NOMO-1 treated with DMSO at 0.1 percent for 48 hours (cell line): ENCODE data around the gene CDC14A.

Experiments
- DNase-seq: peaks from one replicate; lab custom pipeline; 2025; ENCODE audit not compliant: unreplicated experiment; lab: John Stamatoyannopoulos, UW

The CDC14A gene

DNA sequence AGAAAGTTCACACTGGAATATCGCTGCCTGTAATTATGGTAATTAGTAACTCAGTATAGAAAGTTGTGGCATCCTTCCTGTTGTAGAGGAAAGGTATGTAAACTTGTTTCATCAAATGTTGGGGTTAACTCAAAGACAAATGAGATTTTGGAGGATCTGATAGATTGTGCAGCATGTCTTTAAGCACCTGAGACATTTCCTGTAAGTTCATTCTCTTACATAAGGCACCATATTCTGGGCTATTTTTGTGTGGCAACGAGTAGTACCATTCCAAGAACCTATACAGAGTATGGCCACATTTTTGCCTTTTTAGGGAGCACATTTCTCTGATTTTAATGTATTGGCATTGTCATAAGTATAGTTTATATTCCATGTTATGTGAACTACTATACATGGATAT lies 88.8 kb downstream of the CDC14A start:
- no peak for DNase-seq

DNA sequence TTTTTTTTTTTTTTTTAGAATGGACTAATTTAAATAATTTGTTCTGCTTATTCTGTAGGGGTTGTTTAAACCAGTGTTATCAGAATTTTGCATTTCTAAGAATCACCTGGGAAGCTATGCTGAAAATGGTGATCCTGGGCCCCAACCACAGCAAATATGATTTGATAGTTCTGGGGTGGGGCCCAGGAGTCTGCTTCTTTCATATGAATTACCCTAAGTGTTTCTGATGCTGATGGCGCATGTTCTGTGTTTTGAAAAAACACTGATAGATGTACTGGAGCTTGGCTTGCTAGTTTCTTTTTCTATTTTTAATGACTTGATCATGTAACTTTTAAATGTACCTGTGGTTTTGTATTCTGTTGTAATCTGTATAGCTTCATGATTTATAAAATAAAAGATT lies 89.3 kb downstream of the CDC14A start:
- DNase-seq = no peak

DNA sequence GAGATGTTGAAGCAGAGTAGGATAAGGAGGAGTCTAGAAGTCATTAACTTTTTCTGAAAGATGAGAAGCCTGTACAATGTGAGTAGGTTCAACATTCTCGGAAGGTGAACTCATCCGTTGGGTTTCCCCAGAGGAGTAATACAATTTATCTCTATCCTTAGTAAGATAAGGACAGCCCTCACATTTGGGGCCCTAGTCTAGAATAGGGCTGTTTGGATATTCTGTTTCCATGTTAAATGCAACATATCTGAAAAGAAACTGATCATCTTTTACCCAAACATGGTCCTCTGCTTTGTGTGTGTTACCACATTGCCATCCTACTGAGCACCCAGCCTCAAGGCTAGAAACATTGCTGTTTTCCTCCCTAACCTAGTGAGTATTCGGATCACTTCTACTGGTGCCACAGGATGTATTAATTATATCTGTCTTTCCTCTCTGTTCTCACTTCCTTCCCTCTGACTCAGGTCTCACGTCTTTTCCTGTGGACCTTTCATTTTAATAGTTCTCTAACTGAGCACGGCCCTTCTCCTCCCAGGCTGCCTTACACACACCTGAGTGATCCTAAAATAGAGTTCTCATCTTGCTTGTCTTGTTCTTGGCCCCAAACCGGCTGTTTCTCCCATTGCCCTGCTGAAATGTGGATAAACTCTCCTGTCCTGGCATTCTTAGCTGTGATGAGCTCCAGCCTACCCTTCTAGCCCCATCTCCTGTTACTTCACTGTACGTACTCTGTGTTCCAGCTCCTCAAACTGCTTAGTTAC lies 91.7 kb downstream of the CDC14A start:
- DNase-seq = peak; percentile 18

DNA sequence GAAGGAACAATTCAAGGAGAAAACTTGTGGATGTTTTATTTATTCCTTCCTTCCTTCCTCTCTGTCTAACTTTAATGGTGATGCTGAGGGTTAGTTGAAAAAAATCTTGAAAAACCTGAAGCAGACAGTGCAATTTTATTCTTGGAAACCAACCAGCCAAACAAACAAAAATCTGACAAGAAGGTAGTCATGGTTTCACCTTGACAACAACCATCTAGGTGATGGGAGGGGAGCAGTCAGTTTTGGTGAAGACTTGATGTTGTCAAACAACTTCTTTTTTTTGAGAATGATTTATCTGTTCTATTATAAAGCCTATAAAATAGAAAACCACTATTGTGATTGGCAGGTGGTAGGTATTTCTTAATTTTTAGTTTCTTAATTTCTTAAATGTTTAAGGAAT lies 93.3 kb downstream of the CDC14A start:
- DNase-seq = no peak

DNA sequence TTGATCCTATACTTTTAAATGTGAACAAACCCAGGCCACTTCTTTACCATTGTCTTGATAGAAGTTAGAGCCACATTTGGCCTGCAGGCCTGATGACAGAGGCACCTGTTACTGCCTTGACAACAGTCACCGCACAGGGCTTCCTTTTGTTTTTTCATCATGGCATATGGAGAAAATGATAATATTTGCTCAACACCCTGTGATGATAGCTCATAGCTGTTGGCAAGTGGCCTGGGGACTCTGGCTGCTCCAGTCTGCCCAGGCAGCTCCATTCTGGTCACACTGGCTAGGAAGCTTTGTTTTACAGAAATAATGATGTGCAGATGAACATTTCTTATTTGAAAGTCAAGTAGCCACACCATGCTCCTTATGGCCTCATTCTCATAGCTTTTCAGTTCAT lies 96.1 kb downstream of the CDC14A start:
- DNase-seq = no peak

DNA sequence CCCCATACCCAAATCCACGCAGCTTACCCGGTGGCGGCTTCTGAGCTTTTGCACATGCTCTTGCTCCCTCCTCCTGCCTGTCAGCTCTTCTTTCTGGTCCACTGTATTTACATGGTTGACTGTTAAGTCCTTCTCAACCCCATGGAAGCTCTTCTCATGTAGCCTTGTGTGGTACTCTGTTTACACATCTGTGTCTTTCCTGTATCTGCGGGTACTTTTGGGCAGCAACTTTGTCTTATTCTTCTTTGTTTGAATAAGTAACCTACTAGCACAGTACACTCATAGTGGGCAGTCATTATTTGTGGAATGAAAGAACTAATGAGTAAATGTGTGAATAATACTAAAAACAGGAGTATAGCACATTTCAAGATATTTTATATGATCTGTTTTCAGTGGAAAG lies 97.2 kb downstream of the CDC14A start:
- no peak for DNase-seq

DNA sequence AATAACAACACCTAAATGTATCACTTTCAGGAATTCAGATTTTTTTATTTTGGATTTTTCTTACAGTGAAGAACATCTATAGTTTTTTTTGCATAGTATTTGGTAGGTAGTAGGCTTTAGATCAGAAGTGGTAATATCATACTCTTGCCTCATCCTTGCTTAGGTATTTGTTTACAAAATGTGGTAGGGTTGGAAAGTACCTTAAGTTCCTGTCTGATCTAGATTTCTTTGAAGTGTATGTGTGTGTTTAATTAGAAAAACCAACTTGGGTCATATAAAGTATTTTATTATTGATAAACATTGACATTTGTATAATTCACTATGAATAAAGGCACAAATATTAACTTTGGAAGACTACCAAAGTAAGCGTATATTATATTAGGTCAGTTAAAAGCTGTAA lies 100.3 kb downstream of the CDC14A start:
- no peak for DNase-seq

DNA sequence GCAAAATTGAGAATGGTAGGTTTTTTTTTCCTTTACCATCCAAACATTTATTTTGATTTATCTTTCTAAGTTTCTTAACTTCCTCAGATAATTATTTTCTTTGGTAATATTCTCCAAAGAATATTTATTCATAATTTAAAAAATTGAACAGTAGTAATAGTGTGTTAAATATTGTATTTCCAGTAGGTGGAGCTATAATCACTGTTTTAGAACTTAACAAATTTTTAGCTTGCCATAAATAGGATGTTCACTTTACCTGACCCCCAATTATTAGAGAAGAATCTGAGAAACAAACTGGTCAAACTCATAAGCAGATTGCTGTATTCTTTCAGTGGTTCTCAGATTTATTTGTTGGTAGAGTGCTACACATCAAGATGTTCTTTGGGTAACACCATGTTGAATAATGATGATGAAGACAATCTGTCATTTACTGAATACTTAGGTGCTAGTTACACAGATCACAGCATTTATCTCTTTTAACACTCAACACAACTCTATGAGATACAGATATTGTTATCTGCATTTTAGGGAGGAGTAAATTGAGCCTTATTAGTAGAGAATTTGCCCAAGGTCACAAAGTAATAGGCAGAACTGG lies 103.3 kb downstream of the CDC14A start:
- DNase-seq = peak; percentile 19

DNA sequence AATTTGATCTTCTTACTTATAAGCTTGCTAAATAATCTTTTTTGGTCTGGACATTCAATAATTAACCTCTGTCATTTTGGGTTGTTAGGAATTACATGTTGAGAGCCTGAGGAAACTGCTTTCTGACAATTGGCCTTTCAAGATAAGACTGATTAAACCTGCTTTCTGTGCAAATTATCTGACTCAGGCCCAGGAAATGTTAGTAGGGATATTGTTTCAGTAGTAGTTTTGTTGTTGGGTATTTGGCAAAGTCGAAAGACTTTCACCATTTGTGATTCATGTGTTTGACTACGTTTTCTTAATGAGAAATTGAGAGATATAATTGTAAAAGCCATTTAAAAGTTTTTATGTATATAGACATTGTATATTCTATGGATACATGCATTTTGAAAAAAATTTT lies 104.6 kb downstream of the CDC14A start:
- DNase-seq = no peak

DNA sequence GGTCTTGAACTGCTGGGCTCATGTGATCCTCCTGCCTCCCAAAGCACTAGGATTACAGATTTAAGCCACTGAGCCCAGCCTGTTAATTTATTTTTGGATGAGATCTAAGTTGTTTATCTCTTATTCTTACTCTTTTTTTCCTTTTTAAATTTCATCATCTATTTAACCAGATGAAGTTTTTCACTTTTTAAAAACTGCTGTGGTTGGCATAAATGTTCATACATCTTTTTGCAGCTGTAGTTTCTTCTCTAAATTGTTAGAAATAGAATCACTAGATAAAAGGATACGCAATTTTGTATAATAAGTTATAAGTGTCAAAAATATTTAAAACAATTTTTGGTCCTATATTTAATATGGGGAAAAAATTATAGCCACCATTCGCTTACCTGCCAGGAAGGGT lies 105.4 kb downstream of the CDC14A start:
- DNase-seq = no peak

DNA sequence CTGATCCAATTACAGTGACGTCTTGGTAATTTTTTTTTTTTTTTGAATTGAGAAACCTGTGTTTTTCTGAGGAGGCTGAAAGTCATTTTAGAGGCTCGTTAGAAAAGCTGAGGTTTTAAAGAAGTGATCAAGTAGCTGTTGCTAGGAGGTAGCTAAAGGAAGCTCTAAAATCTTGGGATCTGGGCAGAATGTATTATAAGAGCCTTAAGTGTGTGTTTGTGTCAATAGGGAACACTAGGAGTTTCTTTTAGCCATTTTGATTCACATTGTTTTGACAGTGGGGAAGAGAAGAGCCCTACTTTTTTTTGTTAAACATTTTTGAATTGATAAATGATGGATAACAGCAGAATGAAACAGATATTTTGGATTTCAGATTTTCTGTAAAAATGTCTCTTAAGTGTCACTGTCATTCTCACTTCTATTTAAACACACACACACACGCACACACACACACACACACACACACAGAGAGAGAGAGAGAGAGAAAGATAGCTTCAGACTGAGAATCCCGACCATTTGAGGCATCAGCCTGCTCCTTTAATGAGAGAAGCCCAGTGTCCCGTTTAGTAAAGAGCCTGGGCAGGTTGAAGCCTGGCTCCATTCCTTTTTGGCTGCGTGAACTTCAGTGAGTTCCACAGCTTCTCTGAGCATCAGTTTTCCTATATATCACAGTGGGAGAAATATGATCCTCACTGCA lies 106.5 kb downstream of the CDC14A start:
- DNase-seq = no peak

DNA sequence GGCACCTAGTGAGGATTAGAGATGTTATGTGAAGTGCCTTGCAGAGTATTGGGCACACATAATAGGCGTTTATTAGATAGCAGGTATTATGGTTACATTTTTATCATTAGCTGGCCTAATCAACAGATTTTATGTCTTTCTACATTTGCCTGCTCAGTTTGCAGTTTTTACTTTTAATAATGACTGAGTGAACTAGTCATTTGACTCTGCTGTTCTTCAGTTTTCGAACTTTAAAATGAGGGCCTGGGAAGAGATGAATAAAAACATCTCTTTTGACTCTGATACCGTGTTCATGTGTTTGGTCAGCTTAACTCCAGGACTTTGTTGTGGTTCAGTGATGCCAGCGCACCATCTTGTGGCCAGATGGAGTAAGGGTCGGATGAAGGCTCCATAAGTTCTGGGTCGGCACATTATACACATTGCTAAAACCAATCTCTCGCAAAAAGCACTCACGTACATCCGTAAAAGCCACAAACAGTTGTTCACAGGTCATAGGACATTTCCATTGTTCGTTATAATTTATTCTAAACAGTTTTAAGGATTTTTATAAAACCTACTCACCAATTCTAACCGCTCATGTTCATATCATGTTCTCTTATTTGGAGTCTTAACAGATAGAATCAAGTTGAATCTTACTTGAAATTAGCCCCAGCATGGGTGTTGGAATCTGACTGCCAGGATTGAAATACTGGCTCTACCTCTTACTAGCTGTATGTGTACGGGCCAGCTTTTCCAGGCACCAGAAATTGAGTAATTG lies 107.2 kb downstream of the CDC14A start:
- DNase-seq = peak; percentile 64

DNA sequence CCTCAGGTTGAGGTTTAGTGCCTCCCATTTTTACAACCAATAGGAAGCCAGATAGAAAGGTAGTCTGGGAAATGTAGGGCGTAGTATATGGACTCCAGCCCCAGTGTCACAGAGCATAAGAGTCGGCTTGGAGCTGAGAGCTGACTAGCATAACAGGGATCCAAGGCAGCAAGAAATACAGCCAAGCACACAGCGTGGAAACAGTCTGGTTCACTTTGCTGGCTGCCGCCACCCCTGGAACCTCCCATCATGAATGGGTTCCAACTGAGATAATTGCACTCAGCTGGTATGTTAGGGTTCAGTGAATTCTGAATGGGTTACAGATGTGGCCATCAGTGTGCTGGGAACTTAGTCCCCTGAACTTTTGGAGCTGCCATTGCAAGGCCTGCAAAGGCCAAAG lies 108.9 kb downstream of the CDC14A start:
- no peak for DNase-seq

DNA sequence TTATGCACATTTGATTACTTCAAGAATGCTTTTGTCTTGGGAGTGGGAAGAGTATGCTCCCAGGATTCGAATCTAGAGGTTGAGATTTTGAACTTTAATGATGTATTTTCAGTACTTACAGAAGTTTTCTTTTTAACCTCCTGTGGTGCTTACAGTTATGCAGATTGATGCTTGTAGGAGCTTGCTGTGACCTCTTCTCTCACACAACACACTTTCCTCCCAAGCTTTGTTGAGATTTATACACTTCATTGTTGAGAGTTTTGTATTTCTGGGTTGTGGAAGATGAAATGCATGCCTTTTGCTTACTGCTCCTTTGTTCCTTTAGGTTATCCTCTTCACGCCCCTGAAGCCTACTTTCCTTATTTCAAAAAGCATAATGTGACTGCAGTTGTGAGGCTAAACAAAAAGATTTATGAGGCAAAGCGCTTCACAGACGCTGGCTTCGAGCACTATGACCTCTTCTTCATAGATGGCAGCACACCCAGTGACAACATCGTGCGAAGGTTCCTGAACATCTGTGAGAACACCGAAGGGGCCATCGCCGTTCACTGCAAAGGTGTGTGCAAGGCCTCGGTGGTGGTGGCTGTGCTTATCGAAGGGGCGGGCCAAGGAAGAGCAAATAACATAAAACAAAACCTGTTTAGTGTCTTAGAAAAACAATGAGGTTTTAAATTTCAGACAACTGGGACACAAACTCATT lies 110.2 kb downstream of the CDC14A start:
- DNase-seq = no peak

DNA sequence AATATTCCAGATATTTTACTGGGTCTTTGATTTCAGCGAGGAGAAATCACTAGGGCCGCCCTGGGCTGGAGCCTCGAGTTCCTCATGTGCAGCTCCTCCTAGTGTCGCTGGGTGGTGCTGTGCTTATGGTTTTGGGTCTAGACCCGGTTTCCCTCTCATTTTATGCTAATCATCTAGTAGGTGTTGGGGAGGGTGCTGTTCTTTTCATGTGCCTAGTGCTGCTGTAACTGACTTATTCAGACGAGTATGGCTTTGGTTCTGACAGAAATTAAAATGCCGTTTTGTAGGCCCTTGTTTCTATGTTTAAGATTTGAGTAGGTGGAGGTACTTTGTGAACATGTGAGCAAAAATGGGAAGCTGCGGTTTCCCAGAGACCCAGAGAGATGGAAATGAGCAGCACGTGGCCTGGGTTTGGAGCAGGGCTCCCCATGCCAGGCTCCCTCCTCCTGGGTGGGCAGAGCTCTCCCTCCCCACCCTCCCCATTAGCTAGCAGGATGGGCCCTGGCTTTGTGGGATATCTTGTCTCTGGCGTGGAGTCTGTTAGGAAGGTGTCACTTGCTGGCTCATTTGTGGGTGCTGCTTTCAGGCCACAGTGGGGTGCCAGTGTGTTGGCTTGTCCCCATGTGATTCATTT lies 111.6 kb downstream of the CDC14A start:
- peak; percentile 81 for DNase-seq

DNA sequence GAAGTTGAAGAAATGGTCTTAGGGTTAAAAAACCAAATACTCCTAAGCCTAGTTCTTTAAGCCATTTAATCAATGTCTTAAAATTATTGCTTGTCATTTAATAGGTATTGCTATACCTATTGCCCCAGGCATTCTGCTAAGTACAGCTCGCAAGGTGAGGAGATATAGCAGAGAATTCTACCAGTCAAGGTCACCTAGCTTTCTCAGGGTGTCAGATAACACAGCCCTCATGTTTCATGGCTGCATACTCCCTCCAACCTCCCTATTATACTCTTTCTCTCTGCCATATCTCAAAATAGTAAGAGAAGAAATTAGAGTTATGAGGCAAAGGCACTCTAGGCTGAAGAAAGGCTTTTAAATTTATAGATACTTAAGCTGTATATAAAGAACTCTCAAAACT lies 117.3 kb downstream of the CDC14A start:
- DNase-seq = no peak

DNA sequence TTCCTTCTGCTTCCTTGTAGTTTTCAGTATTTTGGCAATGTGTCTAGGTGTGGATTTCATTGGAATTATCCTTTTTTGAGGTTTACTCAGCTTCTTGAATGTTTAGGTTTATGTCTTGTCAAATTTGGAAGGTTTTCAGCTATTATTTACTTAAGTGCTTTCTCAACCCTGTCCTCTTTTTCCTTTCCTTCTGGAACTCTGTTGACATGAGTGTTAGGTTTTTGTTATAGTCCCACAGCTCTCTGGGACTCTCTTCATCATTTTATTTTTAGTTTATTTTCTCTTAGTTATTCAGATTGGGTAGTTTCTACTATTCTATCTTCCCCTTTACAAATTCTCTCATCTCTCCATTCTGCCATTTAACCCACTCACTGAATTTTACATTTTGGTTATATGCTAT lies 122.5 kb downstream of the CDC14A start:
- DNase-seq = no peak

DNA sequence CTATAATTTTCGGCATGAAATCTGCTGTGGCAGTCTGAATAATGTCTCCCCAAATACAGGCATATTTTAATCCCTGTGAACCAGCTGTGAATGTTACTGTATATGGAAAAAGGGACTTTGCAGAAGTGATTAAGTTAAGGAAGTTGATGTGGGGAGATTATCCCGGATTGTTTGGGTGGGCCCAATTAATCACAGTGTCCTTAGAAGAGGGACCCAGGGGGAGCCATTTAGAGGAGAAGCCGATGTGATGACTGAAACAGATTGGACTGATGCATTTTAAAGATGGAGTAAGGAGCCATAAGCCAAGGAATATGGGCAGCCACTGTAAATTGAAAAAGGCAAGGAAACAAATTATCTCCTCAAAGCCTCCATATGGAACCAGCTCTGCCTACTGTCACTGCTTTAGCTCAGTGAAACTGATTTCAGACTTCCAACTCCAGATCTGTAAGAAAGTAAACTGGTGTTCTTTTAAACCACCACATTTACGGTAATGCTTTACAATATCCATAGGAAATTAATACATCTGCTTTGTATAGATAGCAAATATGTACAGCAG lies 124.5 kb downstream of the CDC14A start:
- DNase-seq = no peak

DNA sequence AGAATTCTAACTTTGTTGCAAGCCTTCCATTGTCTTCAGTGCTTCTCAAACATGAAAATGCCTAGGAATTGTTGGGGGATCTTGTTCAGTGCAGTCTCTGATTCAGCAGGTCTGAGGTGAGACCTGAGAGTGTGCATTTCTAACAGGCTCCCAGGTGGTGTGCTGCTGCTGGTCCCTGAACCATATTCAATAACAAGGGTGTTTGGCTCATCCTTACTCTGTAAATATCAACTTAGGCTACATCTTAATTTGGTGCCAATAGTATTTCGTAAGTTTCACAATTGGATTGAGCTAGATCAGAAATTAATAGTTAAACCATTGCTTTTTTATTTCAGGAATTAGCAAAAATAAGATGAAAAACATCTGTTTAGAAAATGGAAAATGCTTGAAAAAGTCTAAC lies 126.5 kb downstream of the CDC14A start:
- no peak for DNase-seq

DNA sequence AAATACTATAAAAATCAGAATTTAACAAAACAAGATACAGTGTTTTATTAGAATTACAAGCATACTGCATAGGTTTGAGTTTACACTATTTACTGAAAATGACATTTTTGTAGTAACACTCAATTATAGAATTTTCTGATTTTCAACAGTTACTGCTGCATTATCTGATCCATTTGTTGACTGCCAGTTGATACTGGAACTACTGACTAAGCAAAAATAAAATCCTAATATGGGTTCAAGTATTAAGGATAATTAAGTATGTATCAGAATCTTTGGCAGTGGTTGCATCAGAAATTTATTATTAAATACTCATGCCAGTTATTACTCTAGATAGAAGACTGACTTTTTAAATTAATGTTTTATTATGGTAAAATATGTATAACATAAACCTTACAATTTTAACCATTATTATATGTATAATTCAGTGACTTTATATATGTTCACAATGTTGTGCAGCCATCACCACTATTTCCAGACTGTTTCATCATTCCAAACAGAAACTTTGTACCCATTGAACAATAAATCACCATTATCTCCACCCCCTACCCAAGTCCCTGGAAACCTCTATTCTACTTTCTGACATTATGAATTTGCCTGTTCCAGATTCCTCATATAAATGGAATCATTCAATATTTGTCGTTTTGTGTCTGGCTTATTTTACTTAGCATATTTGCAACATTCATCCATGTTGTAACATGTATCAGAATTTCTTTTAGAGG lies 127.5 kb downstream of the CDC14A start:
- DNase-seq = no peak
